ENCODE data around the gene EXOC4.

Gene EXOC4

DNA sequence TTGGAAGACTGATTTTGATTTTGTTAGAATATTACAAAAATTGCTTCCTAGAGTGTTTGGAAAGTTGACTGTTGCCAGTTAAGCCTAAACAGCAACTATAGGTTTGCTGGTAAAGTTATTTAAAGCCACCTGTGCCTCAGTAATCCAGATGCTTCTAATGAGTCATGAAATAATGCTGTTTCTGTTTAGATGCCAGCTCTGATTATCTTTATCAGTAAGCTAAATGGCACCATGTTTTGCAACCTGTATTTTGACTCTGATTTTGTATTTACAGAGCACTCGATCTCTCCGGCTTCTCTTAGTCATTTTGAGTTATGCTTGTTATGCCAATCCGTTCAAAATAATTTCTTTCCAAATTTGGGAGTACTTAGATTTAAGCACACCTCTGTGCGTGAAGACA is 366.1 kb downstream of the EXOC4 start:
- Histone ChIP-seq H3K9me3 (ENCODE audit: low read depth, low read length) (no peaks in the 10 kb centered on the region), H3K36me3 (ENCODE audit: insufficient read depth, low read length) (no peaks in the 10 kb centered on the region), H3K9ac (ENCODE audit: insufficient read length) (no peak overlapping the region), H3K27ac (no peak overlapping the region), H3K4me3 (no peak overlapping the region)
- no peak for DNase-seq (ENCODE audit: low read depth, low spot score)
- TF ChIP-seq POLR2AphosphoS5 (IDR thresholded peaks at IDR 0.05; ENCODE audit: borderline replicate concordance, low read depth, low read length) (no peak), EZH2 (IDR thresholded peaks at IDR 0.05) (no peak), FOXP2 (optimal IDR thresholded peaks at IDR 0.05; ENCODE audit: control extremely low read depth, extremely low read length, insufficient read depth) (no peak)

DNA sequence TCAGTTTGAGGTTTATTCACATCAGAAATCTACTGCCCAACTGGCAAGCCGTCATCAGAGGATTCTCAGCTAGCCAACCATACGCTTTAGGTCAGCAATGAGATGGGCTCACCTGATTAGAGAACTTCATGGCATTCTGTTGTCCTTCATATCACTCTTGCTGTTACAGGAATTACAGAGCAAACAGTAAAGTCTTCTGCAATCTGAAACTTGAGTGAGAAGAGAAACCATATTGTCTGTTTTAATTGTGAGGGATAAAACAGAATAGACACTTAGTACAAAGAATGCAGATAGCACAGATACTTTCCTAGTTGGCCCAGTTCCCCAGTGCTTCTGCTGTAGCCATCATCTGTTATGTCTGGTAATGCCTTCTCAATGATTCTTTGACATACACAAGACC is 366.6 kb downstream of the EXOC4 start:
- Histone ChIP-seq H3K9me3 (ENCODE audit: low read depth, low read length) (no peaks in the 10 kb centered on the region), H3K36me3 (ENCODE audit: insufficient read depth, low read length) (no peaks in the 10 kb centered on the region), H3K27ac (no peak overlapping the region), H3K4me3 (no peak overlapping the region), H3K9ac (ENCODE audit: insufficient read length) (no peak overlapping the region)
- no peak for TF ChIP-seq FOXP2 (optimal IDR thresholded peaks at IDR 0.05; ENCODE audit: control extremely low read depth, extremely low read length, insufficient read depth)
- TF ChIP-seq POLR2AphosphoS5 (IDR thresholded peaks at IDR 0.05; ENCODE audit: borderline replicate concordance, low read depth, low read length), result no peak
- TF ChIP-seq EZH2 (IDR thresholded peaks at IDR 0.05), result no peak
- no peak for DNase-seq (ENCODE audit: low read depth, low spot score)

DNA sequence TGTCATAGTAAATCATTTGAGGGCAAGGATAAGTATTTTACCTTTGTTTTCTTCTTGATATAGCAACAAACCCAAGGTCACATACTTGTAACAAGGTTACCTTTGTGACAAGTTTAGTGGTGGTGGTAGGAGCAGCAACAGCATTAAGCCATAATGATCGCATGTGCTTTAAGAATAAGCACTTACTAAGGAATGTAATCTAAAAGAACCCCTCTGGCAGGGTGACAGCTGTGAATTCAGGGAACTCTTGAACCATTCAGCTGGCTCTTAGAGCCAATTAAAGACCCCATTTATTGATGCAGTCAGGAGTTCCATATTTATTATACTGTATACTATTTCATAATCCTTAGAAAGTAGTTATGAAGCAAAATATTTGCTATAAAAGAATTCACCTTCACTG is 370.8 kb downstream of the EXOC4 start:
- TF ChIP-seq FOXP2 (optimal IDR thresholded peaks at IDR 0.05; ENCODE audit: control extremely low read depth, extremely low read length, insufficient read depth) (no peak), EZH2 (IDR thresholded peaks at IDR 0.05) (no peak), POLR2AphosphoS5 (IDR thresholded peaks at IDR 0.05; ENCODE audit: borderline replicate concordance, low read depth, low read length) (no peak)
- Histone ChIP-seq H3K9me3 (ENCODE audit: low read depth, low read length) (no peaks in the 10 kb centered on the region), H3K9ac (ENCODE audit: insufficient read length) (no peak overlapping the region), H3K4me3 (no peak overlapping the region), H3K27ac (no peak overlapping the region), H3K36me3 (ENCODE audit: insufficient read depth, low read length) (no peaks in the 10 kb centered on the region)
- DNase-seq (ENCODE audit: low read depth, low spot score), result no peak

DNA sequence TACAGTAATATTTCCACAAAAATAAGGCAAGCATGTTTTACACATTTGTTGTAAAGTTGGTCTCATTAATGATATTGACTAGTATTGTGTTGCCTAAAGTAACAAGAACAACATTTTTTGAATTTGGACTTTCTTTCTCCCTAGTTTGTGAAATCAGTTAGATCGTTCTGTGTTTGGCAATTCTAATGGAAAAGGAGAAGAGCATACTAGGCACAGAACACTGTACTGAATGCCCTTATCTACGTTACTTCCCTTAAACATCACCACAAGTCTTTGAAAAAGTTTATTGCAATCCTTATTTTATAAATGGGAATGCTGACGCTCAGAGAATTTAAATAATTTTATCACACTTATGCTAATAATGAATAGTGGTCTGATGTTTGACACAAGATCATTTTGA is 372.2 kb downstream of the EXOC4 start:
- TF ChIP-seq EZH2 (IDR thresholded peaks at IDR 0.05) (no peak), POLR2AphosphoS5 (IDR thresholded peaks at IDR 0.05; ENCODE audit: borderline replicate concordance, low read depth, low read length) (no peak), FOXP2 (optimal IDR thresholded peaks at IDR 0.05; ENCODE audit: control extremely low read depth, extremely low read length, insufficient read depth) (no peak)
- H3K9ac ChIP-seq (ENCODE audit: insufficient read length), result no peak overlapping the region
- DNase-seq (ENCODE audit: low read depth, low spot score), result no peak
- no peak overlapping the region for H3K4me3 ChIP-seq
- H3K27ac ChIP-seq, result no peak overlapping the region
- H3K9me3 ChIP-seq (ENCODE audit: low read depth, low read length), result no peaks in the 10 kb centered on the region
- H3K36me3 ChIP-seq (ENCODE audit: insufficient read depth, low read length), result peaks cover 3% of the 10 kb centered on the region; the same call in 1 of the 2 replicates

DNA sequence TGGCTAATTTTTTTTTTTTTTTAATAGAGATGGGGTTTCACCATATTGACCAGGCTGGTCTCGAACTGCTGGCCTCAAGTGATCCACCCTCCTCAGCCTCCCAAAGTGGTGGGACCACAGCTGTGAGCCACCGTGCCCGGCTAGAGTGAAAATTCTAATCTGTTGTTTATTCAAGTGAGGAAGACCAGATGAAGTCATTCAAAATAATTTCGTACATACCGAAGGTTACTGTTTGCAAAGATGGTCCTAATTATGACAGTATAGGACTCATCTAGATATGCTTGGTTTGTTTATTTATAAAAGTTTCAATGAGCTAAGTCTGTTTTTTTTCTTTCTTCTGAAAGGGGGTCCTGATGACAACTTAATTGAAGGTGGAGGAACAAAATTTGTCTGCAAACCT is 376.8 kb downstream of the EXOC4 start:
- no peak overlapping the region for H3K9ac ChIP-seq (ENCODE audit: insufficient read length)
- DNase-seq (ENCODE audit: low read depth, low spot score), result no peak
- TF ChIP-seq EZH2 (IDR thresholded peaks at IDR 0.05), result no peak
- no peak for TF ChIP-seq FOXP2 (optimal IDR thresholded peaks at IDR 0.05; ENCODE audit: control extremely low read depth, extremely low read length, insufficient read depth)
- H3K4me3 ChIP-seq, result no peak overlapping the region
- no peak overlapping the region for H3K27ac ChIP-seq
- H3K36me3 ChIP-seq (ENCODE audit: insufficient read depth, low read length), result peaks cover 4% of the 10 kb centered on the region; the same call in 1 of the 2 replicates
- H3K9me3 ChIP-seq (ENCODE audit: low read depth, low read length), result no peaks in the 10 kb centered on the region

- no peak overlapping the region for H3K27ac ChIP-seq
- no peak overlapping the region for H3K9ac ChIP-seq (ENCODE audit: insufficient read length)
- no peak for TF ChIP-seq EZH2 (IDR thresholded peaks at IDR 0.05)
- TF ChIP-seq POLR2AphosphoS5 (IDR thresholded peaks at IDR 0.05; ENCODE audit: borderline replicate concordance, low read depth, low read length), result no peak
- TF ChIP-seq FOXP2 (optimal IDR thresholded peaks at IDR 0.05; ENCODE audit: control extremely low read depth, extremely low read length, insufficient read depth), result no peak
- DNase-seq (ENCODE audit: low read depth, low spot score), result no peak
- no peak overlapping the region for H3K4me3 ChIP-seq
- H3K9me3 ChIP-seq (ENCODE audit: low read depth, low read length), result no peaks in the 10 kb centered on the region
- peaks cover 4% of the 10 kb centered on the region; the same call in 1 of the 2 replicates for H3K36me3 ChIP-seq (ENCODE audit: insufficient read depth, low read length)
Observed at GRCh38 chr7:133633055-133633454, 380.2 kb downstream of the EXOC4 start.

DNA sequence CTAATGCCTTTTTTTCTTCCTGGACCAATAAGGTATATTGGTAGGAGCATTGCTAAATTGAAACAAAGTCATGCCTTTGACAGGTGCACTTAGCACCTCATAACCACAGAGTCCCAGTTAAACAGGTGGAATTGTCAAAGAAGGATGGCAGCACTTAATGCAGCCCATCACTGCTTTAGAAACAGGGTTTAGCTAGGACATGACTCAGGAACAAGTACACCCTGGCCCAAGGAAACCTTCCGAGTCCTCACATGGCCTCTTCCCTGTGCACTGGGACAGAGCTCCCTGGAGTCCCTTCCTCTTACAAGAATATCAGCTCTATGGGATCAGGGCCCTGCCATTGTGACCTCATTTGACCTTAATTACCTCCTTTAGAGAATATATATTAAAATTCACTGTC is 382.7 kb downstream of the EXOC4 start:
- no peaks in the 10 kb centered on the region for H3K36me3 ChIP-seq (ENCODE audit: insufficient read depth, low read length)
- no peak overlapping the region for H3K27ac ChIP-seq
- TF ChIP-seq FOXP2 (optimal IDR thresholded peaks at IDR 0.05; ENCODE audit: control extremely low read depth, extremely low read length, insufficient read depth) (no peak), POLR2AphosphoS5 (IDR thresholded peaks at IDR 0.05; ENCODE audit: borderline replicate concordance, low read depth, low read length) (no peak), EZH2 (IDR thresholded peaks at IDR 0.05) (no peak)
- no peaks in the 10 kb centered on the region for H3K9me3 ChIP-seq (ENCODE audit: low read depth, low read length)
- no peak overlapping the region for H3K9ac ChIP-seq (ENCODE audit: insufficient read length)
- no peak for DNase-seq (ENCODE audit: low read depth, low spot score)
- no peak overlapping the region for H3K4me3 ChIP-seq

DNA sequence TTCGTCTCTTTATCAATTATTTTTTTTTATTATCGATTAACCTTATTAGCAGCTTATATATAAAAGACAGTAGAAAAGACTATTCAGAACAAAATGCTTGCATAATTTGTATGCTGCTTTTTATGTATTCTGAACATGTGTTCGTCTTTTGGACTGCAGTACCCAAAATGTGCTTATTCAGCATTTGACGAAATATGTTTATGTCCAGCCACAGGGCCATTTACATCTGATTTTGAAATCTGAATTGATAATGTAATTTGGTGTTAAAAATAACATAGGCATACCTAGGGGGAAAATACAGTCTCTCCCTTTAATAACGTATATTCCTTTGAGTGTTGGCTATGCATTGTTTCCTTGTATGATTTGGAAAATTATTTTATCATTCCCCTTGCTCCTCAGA is 386.0 kb downstream of the EXOC4 start:
- Histone ChIP-seq H3K9ac (ENCODE audit: insufficient read length) (no peak overlapping the region), H3K9me3 (ENCODE audit: low read depth, low read length) (no peaks in the 10 kb centered on the region), H3K4me3 (no peak overlapping the region), H3K27ac (no peak overlapping the region), H3K36me3 (ENCODE audit: insufficient read depth, low read length) (no peaks in the 10 kb centered on the region)
- DNase-seq (ENCODE audit: low read depth, low spot score), result no peak
- TF ChIP-seq EZH2 (IDR thresholded peaks at IDR 0.05), result no peak
- TF ChIP-seq FOXP2 (optimal IDR thresholded peaks at IDR 0.05; ENCODE audit: control extremely low read depth, extremely low read length, insufficient read depth), result no peak
- no peak for TF ChIP-seq POLR2AphosphoS5 (IDR thresholded peaks at IDR 0.05; ENCODE audit: borderline replicate concordance, low read depth, low read length)

DNA sequence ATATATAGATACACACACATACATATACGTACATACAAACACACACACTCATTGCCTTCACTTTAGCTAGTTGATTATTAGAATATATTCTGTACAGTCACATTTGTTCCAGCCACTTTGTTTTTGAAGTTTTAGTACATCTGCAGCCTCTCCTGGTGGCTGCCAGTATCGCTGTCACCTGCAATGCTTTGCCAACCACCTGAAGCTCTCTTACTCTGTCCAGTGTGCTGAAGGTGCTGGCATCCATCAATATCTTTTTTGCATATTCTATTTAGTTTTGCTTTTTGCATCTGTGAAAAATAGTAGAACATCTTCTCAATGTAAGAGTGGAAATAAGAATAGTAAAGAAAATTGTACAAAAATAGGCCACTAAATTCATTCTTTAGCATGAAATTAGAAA is 388.6 kb downstream of the EXOC4 start:
- no peaks in the 10 kb centered on the region for H3K36me3 ChIP-seq (ENCODE audit: insufficient read depth, low read length)
- H3K9ac ChIP-seq (ENCODE audit: insufficient read length), result no peak overlapping the region
- no peak overlapping the region for H3K27ac ChIP-seq
- H3K4me3 ChIP-seq, result no peak overlapping the region
- no peak for TF ChIP-seq FOXP2 (optimal IDR thresholded peaks at IDR 0.05; ENCODE audit: control extremely low read depth, extremely low read length, insufficient read depth)
- TF ChIP-seq EZH2 (IDR thresholded peaks at IDR 0.05), result no peak
- no peak for TF ChIP-seq POLR2AphosphoS5 (IDR thresholded peaks at IDR 0.05; ENCODE audit: borderline replicate concordance, low read depth, low read length)
- DNase-seq (ENCODE audit: low read depth, low spot score), result no peak
- H3K9me3 ChIP-seq (ENCODE audit: low read depth, low read length), result no peaks in the 10 kb centered on the region

All from SK-N-MC (cell line).